MM.1S (cell line): ENCODE measurements around the gene GOLPH3.

Experiments
- EZH2 ChIP-seq: fragments of 300-600 bp; sonication (generic); optimal IDR thresholded peaks from 2 replicates; pipeline ENCODE3; 2017; ENCODE audit warnings: low read depth, mild to moderate bottlenecking, antibody characterized with exemption, low read length, mixed read lengths
- EZH2phosphoT487 ChIP-seq: fragments of 300-600 bp; sonication (generic); IDR thresholded peaks from 2 replicates; pipeline ENCODE4 v1.6.1; 2018; ENCODE audit warnings: antibody characterized with exemption, low read length
- TF ChIP-seq, protein P1 (sequence below): fragments of 300-600 bp; sonication (generic); IDR thresholded peaks from 2 replicates; pipeline ENCODE4 v1.5.1; 2016; ENCODE audit warnings: antibody characterized with exemption, low read length, mixed read lengths

DNA sequence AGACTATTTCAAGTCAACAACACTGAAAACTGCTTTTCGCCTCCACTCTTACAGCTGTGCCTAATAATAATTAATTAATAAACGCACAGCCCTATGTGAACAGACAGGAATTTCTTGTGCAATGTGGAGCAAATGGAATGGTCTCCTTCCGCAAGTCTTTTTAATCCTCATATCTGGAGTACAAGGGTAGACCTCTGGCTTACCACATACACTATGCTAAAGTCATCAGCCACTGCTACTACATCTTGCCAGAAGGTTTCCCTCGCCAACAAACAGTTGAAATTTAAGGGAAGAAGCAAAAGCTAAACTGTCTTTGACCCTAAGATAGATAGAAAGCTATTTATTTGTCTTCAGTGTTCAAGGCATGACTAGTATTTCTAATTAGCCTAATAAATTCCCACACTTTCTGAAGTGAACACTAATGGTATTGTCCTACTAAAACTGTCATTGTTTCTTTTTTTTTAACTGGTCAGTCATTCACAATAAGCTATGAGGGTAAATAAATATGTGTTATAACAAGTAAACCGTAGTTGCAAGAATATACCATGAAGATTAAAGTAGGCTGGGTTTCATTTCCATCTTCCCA lies 63.9 kb downstream of the GOLPH3 start:
- TF ChIP-seq, protein P1, sequence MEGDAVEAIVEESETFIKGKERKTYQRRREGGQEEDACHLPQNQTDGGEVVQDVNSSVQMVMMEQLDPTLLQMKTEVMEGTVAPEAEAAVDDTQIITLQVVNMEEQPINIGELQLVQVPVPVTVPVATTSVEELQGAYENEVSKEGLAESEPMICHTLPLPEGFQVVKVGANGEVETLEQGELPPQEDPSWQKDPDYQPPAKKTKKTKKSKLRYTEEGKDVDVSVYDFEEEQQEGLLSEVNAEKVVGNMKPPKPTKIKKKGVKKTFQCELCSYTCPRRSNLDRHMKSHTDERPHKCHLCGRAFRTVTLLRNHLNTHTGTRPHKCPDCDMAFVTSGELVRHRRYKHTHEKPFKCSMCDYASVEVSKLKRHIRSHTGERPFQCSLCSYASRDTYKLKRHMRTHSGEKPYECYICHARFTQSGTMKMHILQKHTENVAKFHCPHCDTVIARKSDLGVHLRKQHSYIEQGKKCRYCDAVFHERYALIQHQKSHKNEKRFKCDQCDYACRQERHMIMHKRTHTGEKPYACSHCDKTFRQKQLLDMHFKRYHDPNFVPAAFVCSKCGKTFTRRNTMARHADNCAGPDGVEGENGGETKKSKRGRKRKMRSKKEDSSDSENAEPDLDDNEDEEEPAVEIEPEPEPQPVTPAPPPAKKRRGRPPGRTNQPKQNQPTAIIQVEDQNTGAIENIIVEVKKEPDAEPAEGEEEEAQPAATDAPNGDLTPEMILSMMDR, result no peak
- TF ChIP-seq EZH2 (no peak), EZH2phosphoT487 (no peak)
